Measurements from ENCODE around the gene RYR2. TPM values are rescaled to one million over a fixed set of nuclear protein-coding genes. Genes with fewer than 3 reads are reported as not detected.

The RYR2 gene
- polyA plus RNA-seq, 1 of the 3 experiments (the other 2 are of a cell fraction), result under 0.01 TPM

- Histone ChIP-seq H3K4me3 (ENCODE audit: low read depth in 2 of 2, low read length in 1 of 2) (no peak overlapping the region), H3K9me2 (no peaks in the 10 kb centered on the region), H3K4me2 (no peak overlapping the region), H3F3A (replicated peaks; ENCODE audit: insufficient read depth) (no peaks in the 10 kb centered on the region), H3K9me3 (peaks cover 6% of the 10 kb centered on the region; the same call in 1 of the 2 replicates), H3K27ac (ENCODE audit: low read depth in 2 of 2, low read length in 1 of 2) (no peak overlapping the region), H4K20me1 (ENCODE audit: insufficient read depth) (no peaks in the 10 kb centered on the region), H3K36me3 (replicated peaks in 1 of 2; ENCODE audit: control insufficient read depth in 1 of 2, insufficient read depth in 2 of 2, low read length in 1 of 2) (no peaks in the 10 kb centered on the region), H3K4me1 (ENCODE audit: control insufficient read depth in 1 of 2, insufficient read depth in 2 of 2, low read depth in 1 of 2, low read length in 1 of 2) (peaks cover 0 to 2% of the 10 kb centered on the region in 2 experiments; a peak in 1 of 4 replicates), H3K79me2 (ENCODE audit: insufficient read depth) (no peaks in the 10 kb centered on the region), H3K27me3 (ENCODE audit: insufficient read depth) (no peaks in the 10 kb centered on the region), H3K9ac (no peak overlapping the region), H2AFZ (ENCODE audit: low read depth) (no peak overlapping the region)
- TF ChIP-seq TAF1 (IDR thresholded peaks at IDR 0.05; ENCODE audit: borderline replicate concordance, low read depth, low read length) (no peak), NFIC (IDR thresholded peaks at IDR 0.05; ENCODE audit: borderline replicate concordance) (no peak), EZH2phosphoT487 (IDR thresholded peaks at IDR 0.05; ENCODE audit: borderline replicate concordance, low read depth) (no peak), CHD2 (IDR thresholded peaks at IDR 0.05; ENCODE audit: low read length, partially characterized antibody) (no peak), RCOR1 (IDR thresholded peaks at IDR 0.05; ENCODE audit: low read length) (no peak), POLR2AphosphoS5 (IDR thresholded peaks at IDR 0.05; ENCODE audit: low read depth, low read length) (no peak), TCF12 (IDR thresholded peaks at IDR 0.05) (no peak), SIN3A (IDR thresholded peaks at IDR 0.05; ENCODE audit: borderline replicate concordance, low read depth, low read length) (no peak), MEF2A (IDR thresholded peaks at IDR 0.05; ENCODE audit: borderline replicate concordance, low read depth) (no peak), MXI1 (IDR thresholded peaks at IDR 0.05; ENCODE audit: low read depth, low read length) (no peak)
- ChIA-PET POLR2A (no interaction called here), CTCF (no interaction called here)
- WGBS (ENCODE audit: low lambda C conversion rate), result 64% methylated on average over 9 of the region's 9 CpGs
- no peak for DNase-seq
Measured at GRCh38 chr1:237191403-237191802, 149.4 kb downstream of the RYR2 start.

GRCh38 chr1:237197470-237198425 is 155.8 kb downstream of the RYR2 start:
- POLR2A ChIA-PET, result no interaction called here
- H3K27ac ChIP-seq (ENCODE audit: low read depth in 2 of 2, low read length in 1 of 2), result no peak overlapping the region
- CTCF ChIA-PET, result interaction anchor here (0.7 kb wide), 1 partner anchor 197 kb away, joined by 3 read pairs; no protein-coding TSS in a partner anchor

More at GRCh38 chr1:237197470-237198425, 155.8 kb downstream of the RYR2 start:
- Histone ChIP-seq H2AFZ (ENCODE audit: low read depth) (no peak overlapping the region), H3K79me2 (ENCODE audit: insufficient read depth) (no peaks in the 10 kb centered on the region), H3K4me2 (no peak overlapping the region), H3K9ac (no peak overlapping the region), H3K9me3 (peaks cover 12% of the 10 kb centered on the region), H3K4me3 (ENCODE audit: low read depth in 2 of 2, low read length in 1 of 2) (no peak overlapping the region), H3K27me3 (ENCODE audit: insufficient read depth) (no peaks in the 10 kb centered on the region), H4K20me1 (ENCODE audit: insufficient read depth) (no peaks in the 10 kb centered on the region), H3F3A (replicated peaks; ENCODE audit: insufficient read depth) (no peaks in the 10 kb centered on the region), H3K4me1 (ENCODE audit: control insufficient read depth in 1 of 2, insufficient read depth in 2 of 2, low read depth in 1 of 2, low read length in 1 of 2) (peaks cover 0 to 4% of the 10 kb centered on the region in 2 experiments; a peak in 1 of 4 replicates), H3K9me2 (no peaks in the 10 kb centered on the region), H3K36me3 (replicated peaks in 1 of 2; ENCODE audit: control insufficient read depth in 1 of 2, insufficient read depth in 2 of 2, low read length in 1 of 2) (no peaks in the 10 kb centered on the region)
- no peak for DNase-seq
- no peak for TF ChIP-seq ELF1 (IDR thresholded peaks at IDR 0.05)
- no peak for TF ChIP-seq TCF12 (IDR thresholded peaks at IDR 0.05)
- TF ChIP-seq SMC3 (IDR thresholded peaks at IDR 0.05; ENCODE audit: low read depth, low read length), result no peak
- TF ChIP-seq FOXM1 (IDR thresholded peaks at IDR 0.05; ENCODE audit: low read depth), result no peak
- TF ChIP-seq FOSL2 (IDR thresholded peaks at IDR 0.05; ENCODE audit: borderline replicate concordance, low read depth), result no peak
- no peak for TF ChIP-seq REST (IDR thresholded peaks at IDR 0.05; ENCODE audit: low read depth, low read length)
- no peak for TF ChIP-seq GABPA (IDR thresholded peaks at IDR 0.05; ENCODE audit: low read depth)
- TF ChIP-seq TEAD4 (IDR thresholded peaks at IDR 0.05; ENCODE audit: borderline replicate concordance, insufficient read depth), result no peak
- no peak for TF ChIP-seq RFX5 (IDR thresholded peaks at IDR 0.05; ENCODE audit: low read length)
- no peak for TF ChIP-seq FOXJ3 (CRISPR knock-in tag; IDR thresholded peaks at IDR 0.05)
- TF ChIP-seq NRF1 (IDR thresholded peaks at IDR 0.05; ENCODE audit: low read depth, low read length), result no peak
- TF ChIP-seq, protein P1, sequence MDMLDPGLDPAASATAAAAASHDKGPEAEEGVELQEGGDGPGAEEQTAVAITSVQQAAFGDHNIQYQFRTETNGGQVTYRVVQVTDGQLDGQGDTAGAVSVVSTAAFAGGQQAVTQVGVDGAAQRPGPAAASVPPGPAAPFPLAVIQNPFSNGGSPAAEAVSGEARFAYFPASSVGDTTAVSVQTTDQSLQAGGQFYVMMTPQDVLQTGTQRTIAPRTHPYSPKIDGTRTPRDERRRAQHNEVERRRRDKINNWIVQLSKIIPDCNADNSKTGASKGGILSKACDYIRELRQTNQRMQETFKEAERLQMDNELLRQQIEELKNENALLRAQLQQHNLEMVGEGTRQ (IDR thresholded peaks at IDR 0.05; ENCODE audit: borderline replicate concordance, low read depth, low read length), result no peak
- TF ChIP-seq RAD21 (IDR thresholded peaks at IDR 0.05; ENCODE audit: low read length), result no peak
- no peak for TF ChIP-seq YY1 (IDR thresholded peaks at IDR 0.05; ENCODE audit: low read depth)
- TF ChIP-seq TAF1 (IDR thresholded peaks at IDR 0.05; ENCODE audit: borderline replicate concordance, low read depth, low read length), result no peak
- no peak for TF ChIP-seq EZH2phosphoT487 (IDR thresholded peaks at IDR 0.05; ENCODE audit: borderline replicate concordance, low read depth)
- 43% methylated on average over 7 of the region's 7 CpGs for WGBS (ENCODE audit: low lambda C conversion rate)

Measured in SK-N-SH (cell line).